Right cardiac atrium (tissue), 5 donors: ENCODE measurements around the gene FAIM2. TPM values are rescaled to one million over a fixed set of nuclear protein-coding genes. Genes with fewer than 3 reads are reported as not detected.
A peak's percentile ranks its signal among the peaks of the same experiment; 100 is the strongest.
"Not testable (repeated sequence)": the region's sequence is repeated elsewhere in the genome, so short reads cannot be mapped to it uniquely, and the experiment has no call there.

Experiments used
- ATAC-seq, 2 donors: fragments of 200-7000 bp; cut with Tn5 transposase; one replicate each; pipeline versions ENCODE4 v1.8.0 to v1.9.1; 2020; ENCODE audit warnings: moderate library complexity in 2 of 2, mild to moderate bottlenecking in 1 of 2
- DNase-seq, 3 donors: peaks; one replicate each; pipeline ENCODE4 v3.0.0-alpha.2; 2020
- H3K27ac ChIP-seq: one replicate; pipeline ENCODE4 v1.5.1; 2013; ENCODE audit warnings: mild to moderate bottlenecking, low read length, control low read depth, moderate library complexity
- H3K27me3 ChIP-seq: one replicate; pipeline ENCODE4 v1.6.1; 2013; ENCODE audit not compliant: control insufficient read depth, insufficient read depth
- H3K4me1 ChIP-seq: one replicate; pipeline ENCODE4 v1.6.1; 2013; ENCODE audit warnings: low read length; ENCODE audit not compliant: control insufficient read depth, insufficient read depth
- H3K4me3 ChIP-seq: one replicate; pipeline ENCODE4 v1.5.1; 2013; ENCODE audit warnings: low read length, control low read depth
- H3K9me3 ChIP-seq: one replicate; pipeline ENCODE4 v1.6.1; 2013; ENCODE audit warnings: low read length; ENCODE audit not compliant: control insufficient read depth
- WGBS: extraction: QIAGEN DNeasy Blood & Tissue Kit; methylation state at CpG from one replicate; pipeline ENCODE4 v1.1.7; 2013; 5-methylcytosine and 5-hydroxymethylcytosine counted together
- intact Hi-C, 4 donors: fragments of 100-400 bp; cut with DNase I; formaldehyde crosslinking; loops; one replicate each; pipeline versions ENCODE4 v1.11.0 to v1.14.0; 2022 to 2023
- polyA plus RNA-seq: library from polyadenylated mRNA; stranded (reverse); fragments of 200-250 nt; gene quantifications from one replicate; pipeline ENCODE4 v1.2.3, GENCODE V29; 2013
- total RNA-seq, 4 donors: library from RNA; stranded (reverse); fragmentation: NEBNext Ultra II Directional; extraction: Animal tissue kit (Norgen Biotek cat#: 25700); gene quantifications; one replicate each; pipeline ENCODE4 v1.2.1, GENCODE V29; 2021
- donor health status: healthy with polysubstance abuse.
- donor health status: DM: no; HTN: yes; CAD: no.
- donor health status: DM: no; HTN: no; CAD: no.
- donor health status: DM: no; HTN: yes; CAD: no; lungs with severe emphysema.
- donor health status: DM: yes; HTN: yes; CAD: no.

FAIM2 gene
- total and polyA plus RNA-seq, 5 donors: 10.4 to 37.4 (median 23.7) TPM

GRCh38 chr12:49868449-49868848 lies 35.3 kb downstream of the FAIM2 start:
- intact Hi-C loops: loop anchor here in 3 of 4 donors (5.0 to 10.0 kb wide), 6 partner anchors 74 to 204 kb away; partner anchors contain the start of gene ASIC1 (in 1 of the 3)
- H3K9me3 ChIP-seq: no peaks in the 10 kb centered on the region
- peak overlapping the region; percentile 25 for H3K27ac ChIP-seq
- no peaks in the 10 kb centered on the region for H3K27me3 ChIP-seq
- H3K4me1 ChIP-seq: peaks cover 14% of the 10 kb centered on the region
- 56% methylated on average over 16 of the region's 16 CpGs for WGBS
- DNase-seq: peak in 2 of 3 donors; percentile 69
- no peak overlapping the region for H3K4me3 ChIP-seq
- ATAC-seq: peak in 1 of 2 donors; percentile 0

GRCh38 chr12:49867570-49868341 lies 35.9 kb downstream of the FAIM2 start:
- H3K4me3 ChIP-seq: no peak overlapping the region
- no peaks in the 10 kb centered on the region for H3K27me3 ChIP-seq
- WGBS: 30% methylated on average over 11 of the region's 11 CpGs
- intact Hi-C loops: loop anchor here in 3 of 4 donors (5.0 to 10.0 kb wide), 6 partner anchors 75 to 205 kb away; partner anchors contain the start of gene ASIC1 (in 1 of the 3)
- H3K4me1 ChIP-seq: peaks cover 14% of the 10 kb centered on the region
- peak overlapping the region; percentile 25 for H3K27ac ChIP-seq
- ATAC-seq: peak in 1 of 2 donors; percentile 1
- H3K9me3 ChIP-seq: no peaks in the 10 kb centered on the region
- DNase-seq: peak in 2 of 3 donors; percentile 59 to 62

GRCh38 chr12:49866859-49867569 lies 36.7 kb downstream of the FAIM2 start:
- no peaks in the 10 kb centered on the region for H3K27me3 ChIP-seq
- no peak overlapping the region for H3K27ac ChIP-seq
- 30% methylated on average over 19 of the region's 19 CpGs for WGBS
- H3K9me3 ChIP-seq: no peaks in the 10 kb centered on the region
- no peak overlapping the region for H3K4me3 ChIP-seq
- H3K4me1 ChIP-seq: peaks cover 14% of the 10 kb centered on the region
- intact Hi-C loops: loop anchor here in 3 of 4 donors (5.0 to 10.0 kb wide), 6 partner anchors 75 to 205 kb away; partner anchors contain the start of gene ASIC1 (in 1 of the 3)
- ATAC-seq (peak in 1 of 2 donors; percentile 7), DNase-seq (peak; percentile 69 to 90 (median 87))

GRCh38 chr12:49865782-49866135 lies 37.9 kb downstream of the FAIM2 start:
- Histone ChIP-seq H3K4me1 (peaks cover 14% of the 10 kb centered on the region), H3K27ac (no peak overlapping the region), H3K9me3 (no peaks in the 10 kb centered on the region), H3K4me3 (no peak overlapping the region), H3K27me3 (no peaks in the 10 kb centered on the region)
- no peak for ATAC-seq
- DNase-seq: no peak
- intact Hi-C loops: loop anchor here in 3 of 4 donors (5.0 to 10.0 kb wide), 6 partner anchors 77 to 207 kb away; partner anchors contain the start of gene ASIC1 (in 1 of the 3)
- 83% methylated on average over 8 of the region's 8 CpGs for WGBS

- Histone ChIP-seq H3K9me3 (no peaks in the 10 kb centered on the region), H3K27me3 (no peaks in the 10 kb centered on the region), H3K27ac (no peak overlapping the region), H3K4me1 (peaks cover 10% of the 10 kb centered on the region), H3K4me3 (no peak overlapping the region)
- DNase-seq: no peak
- WGBS: 84% methylated on average over 13 of the region's 13 CpGs
- ATAC-seq: no peak
- intact Hi-C loops: loop anchor here in 3 of 4 donors (5.0 to 10.0 kb wide), 6 partner anchors 77 to 207 kb away; partner anchors contain the start of gene ASIC1 (in 1 of the 3)
These were observed 38.5 kb downstream of the FAIM2 start for GRCh38 chr12:49865109-49865781.

- WGBS: 63% methylated on average over 2 of the region's 2 CpGs
- no peak for ATAC-seq
- Histone ChIP-seq H3K4me3 (no peak overlapping the region), H3K9me3 (no peaks in the 10 kb centered on the region), H3K27me3 (no peaks in the 10 kb centered on the region), H3K4me1 (peaks cover 5% of the 10 kb centered on the region), H3K27ac (no peak overlapping the region)
- intact Hi-C loops: loop anchor here in 3 of 4 donors (5.0 to 10.0 kb wide), 6 partner anchors 78 to 208 kb away; partner anchors contain the start of gene ASIC1 (in 1 of the 3)
- no peak for DNase-seq
These were observed 39.0 kb downstream of the FAIM2 start for GRCh38 chr12:49864798-49865090.

GRCh38 chr12:49863946-49864797 lies 39.5 kb downstream of the FAIM2 start:
- ATAC-seq: no peak
- Histone ChIP-seq H3K4me3 (no peak overlapping the region), H3K9me3 (no peaks in the 10 kb centered on the region), H3K27me3 (no peaks in the 10 kb centered on the region), H3K4me1 (peaks cover 3% of the 10 kb centered on the region), H3K27ac (no peak overlapping the region)
- DNase-seq: no peak
- 57% methylated on average over 17 of the region's 17 CpGs for WGBS
- intact Hi-C loops: loop anchor here in 3 of 4 donors (10.0 kb wide), 3 partner anchors 81 to 201 kb away; partner anchors contain the start of gene ASIC1 (in 1 of the 3)

- not testable (repeated sequence) for H3K9me3 ChIP-seq, H3K4me3 ChIP-seq, H3K4me1 ChIP-seq, DNase-seq, ATAC-seq, H3K27me3 ChIP-seq, H3K27ac ChIP-seq
- intact Hi-C loops: loop anchor here in 3 of 4 donors (10.0 kb wide), 3 partner anchors 84 to 204 kb away; partner anchors contain the start of gene ASIC1 (in 1 of the 3)
- whole genome bisulfite sequencing: 94% methylated on average over 31 of the region's 31 CpGs
These were observed 42.8 kb downstream of the FAIM2 start for GRCh38 chr12:49860921-49861320.

GRCh38 chr12:49855890-49856289 lies 47.8 kb downstream of the FAIM2 start:
- intact Hi-C loops, H3K27ac ChIP-seq, H3K9me3 ChIP-seq, DNase-seq, H3K27me3 ChIP-seq, ATAC-seq, H3K4me1 ChIP-seq, H3K4me3 ChIP-seq: not testable (repeated sequence)
- 94% methylated on average over 4 of the region's 4 CpGs for WGBS

- no peaks in the 10 kb centered on the region for H3K9me3 ChIP-seq
- H3K4me3 ChIP-seq: no peak overlapping the region
- no peak for ATAC-seq
- H3K27ac ChIP-seq: no peak overlapping the region
- H3K27me3 ChIP-seq: no peaks in the 10 kb centered on the region
- 93% methylated on average over 4 of the region's 4 CpGs for WGBS
- no peaks in the 10 kb centered on the region for H3K4me1 ChIP-seq
- intact Hi-C loops: no loop called here
- DNase-seq: no peak
These were observed 48.7 kb downstream of the FAIM2 start for GRCh38 chr12:49854976-49855375.
